Psoas muscle (tissue), 8 donors: ENCODE measurements around the gene ERC2. TPM values are rescaled to one million over a fixed set of nuclear protein-coding genes. Genes with fewer than 3 reads are reported as not detected.

Experiments
- ATAC-seq, 4 donors: fragments of 200-7000 bp; cut with Tn5 transposase; one replicate each; pipeline ENCODE4 v1.9.1; 2020; ENCODE audit warnings: moderate library complexity in 3 of 4, mild to moderate bottlenecking in 2 of 4
- DNase-seq, 2 donors: peaks; one replicate each; pipeline ENCODE4 v3.0.0-alpha.2; 2020
- H3K27ac ChIP-seq: fragments of 200-600 bp; one replicate; pipeline ENCODE4 v1.8.0; 2022
- H3K27me3 ChIP-seq, 3 donors: fragments of 200-600 bp in 1 of 3; one replicate each; pipeline versions ENCODE4 v1.6.1 to v1.8.0; 2013 to 2022; ENCODE audit warnings: low read length in 2 of 3, mild to moderate bottlenecking in 2 of 3, moderate library complexity in 1 of 3; ENCODE audit not compliant: insufficient read depth in 3 of 3
- H3K36me3 ChIP-seq, 2 donors: fragments of 200-600 bp in 1 of 2; one replicate each; pipeline versions ENCODE4 v1.6.1 to v1.8.0; 2013 to 2022; ENCODE audit warnings: low read depth in 1 of 2, mild to moderate bottlenecking in 1 of 2, moderate library complexity in 1 of 2; ENCODE audit not compliant: insufficient read depth in 1 of 2
- H3K4me1 ChIP-seq: fragments of 200-600 bp; one replicate; pipeline ENCODE4 v1.8.0; 2022
- H3K4me3 ChIP-seq: fragments of 200-600 bp; one replicate; pipeline ENCODE4 v1.8.0; 2022; ENCODE audit warnings: mild to moderate bottlenecking
- H3K9me3 ChIP-seq: fragments of 200-600 bp; one replicate; pipeline ENCODE4 v1.8.0; 2022
- WGBS, 3 donors: extraction: QIAGEN DNeasy Blood & Tissue Kit; methylation state at CpG; one replicate each; pipeline versions ENCODE4 v1.1.6 to v1.1.7; 2013; 5-methylcytosine and 5-hydroxymethylcytosine counted together
- intact Hi-C, 2 donors: fragments of 100-400 bp; cut with DNase I; formaldehyde crosslinking; loops; one replicate each; pipeline versions ENCODE4 v1.11.0 to v1.14.2; 2022
- polyA plus RNA-seq, 3 donors: library from polyadenylated mRNA; stranded (reverse); fragments of 200-250 nt; gene quantifications; one replicate each; pipeline ENCODE4 v1.2.3, GENCODE V29; 2013
- total RNA-seq, 4 donors: library from RNA; stranded (reverse); fragmentation: NEBNext Ultra II Directional in 2 of 4; extraction: Animal tissue kit (Norgen Biotek cat#: 25700) in 2 of 4; gene quantifications; one replicate each; pipeline versions ENCODE4 v1.2.1 to v1.2.4, GENCODE V29; 2021 to 2023
- TF ChIP-seq, protein P1 (sequence below): fragments of 200-600 bp; IDR thresholded peaks from one replicate; pipeline ENCODE4 v1.8.0; 2022; ENCODE audit warnings: antibody characterized with exemption
- donor health status: healthy with polysubstance abuse.
- donor health status: DM: no; HTN: no; CAD: no; lungs with moderate emphysema.
- donor health status: Bipolar disorder and iron deficiency.
- donor health status: healthy.
- donor health status: DM: yes; HTN: yes; CAD: no.
- donor health status: DM: no; HTN: no; CAD: no.
- donor health status: DM: no; HTN: no; CAD: no.
- donor health status: DM: yes; HTN: yes; CAD: no.

ERC2 gene
- total and polyA plus RNA-seq, 7 donors: 0.04 to 0.15 TPM; not detected in 5

GRCh38 chr3:55572816-55573215 lies 895.5 kb downstream of the ERC2 start:
- H3K27me3 ChIP-seq: no peaks in the 10 kb centered on the region
- H3K27ac ChIP-seq: no peak overlapping the region
- no peak overlapping the region for H3K4me3 ChIP-seq
- ATAC-seq (no peak), DNase-seq (no peak)
- 92 to 98% (median 95%) methylated on average over 2 of the region's 2 CpGs for WGBS, 3 donors
- TF ChIP-seq, protein P1, sequence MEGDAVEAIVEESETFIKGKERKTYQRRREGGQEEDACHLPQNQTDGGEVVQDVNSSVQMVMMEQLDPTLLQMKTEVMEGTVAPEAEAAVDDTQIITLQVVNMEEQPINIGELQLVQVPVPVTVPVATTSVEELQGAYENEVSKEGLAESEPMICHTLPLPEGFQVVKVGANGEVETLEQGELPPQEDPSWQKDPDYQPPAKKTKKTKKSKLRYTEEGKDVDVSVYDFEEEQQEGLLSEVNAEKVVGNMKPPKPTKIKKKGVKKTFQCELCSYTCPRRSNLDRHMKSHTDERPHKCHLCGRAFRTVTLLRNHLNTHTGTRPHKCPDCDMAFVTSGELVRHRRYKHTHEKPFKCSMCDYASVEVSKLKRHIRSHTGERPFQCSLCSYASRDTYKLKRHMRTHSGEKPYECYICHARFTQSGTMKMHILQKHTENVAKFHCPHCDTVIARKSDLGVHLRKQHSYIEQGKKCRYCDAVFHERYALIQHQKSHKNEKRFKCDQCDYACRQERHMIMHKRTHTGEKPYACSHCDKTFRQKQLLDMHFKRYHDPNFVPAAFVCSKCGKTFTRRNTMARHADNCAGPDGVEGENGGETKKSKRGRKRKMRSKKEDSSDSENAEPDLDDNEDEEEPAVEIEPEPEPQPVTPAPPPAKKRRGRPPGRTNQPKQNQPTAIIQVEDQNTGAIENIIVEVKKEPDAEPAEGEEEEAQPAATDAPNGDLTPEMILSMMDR: no peak
- intact Hi-C loops: no loop called here
- H3K4me1 ChIP-seq: no peaks in the 10 kb centered on the region
- H3K36me3 ChIP-seq: no peaks in the 10 kb centered on the region
- no peaks in the 10 kb centered on the region for H3K9me3 ChIP-seq

DNA sequence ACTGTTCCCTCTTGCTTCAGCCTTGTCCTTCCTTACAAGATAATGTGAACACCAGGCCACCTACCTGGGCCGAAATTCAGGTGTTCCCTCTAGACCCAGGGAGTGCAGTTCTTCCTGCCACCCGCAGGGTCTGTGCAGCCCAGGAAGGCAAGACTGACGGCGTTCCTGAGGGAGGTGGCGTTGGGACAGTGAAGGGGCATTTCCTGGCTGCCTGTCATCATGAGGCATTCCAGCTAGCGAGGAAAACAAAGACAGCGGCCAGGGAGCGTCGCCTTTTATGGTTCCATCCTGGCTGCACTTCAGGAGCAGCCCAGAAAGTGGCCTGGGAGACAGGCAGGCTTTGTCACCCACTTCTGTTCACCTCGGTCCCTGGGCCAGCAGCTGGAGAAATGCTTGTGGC lies 896.4 kb downstream of the ERC2 start:
- Histone ChIP-seq H3K27ac (no peak overlapping the region), H3K4me1 (no peaks in the 10 kb centered on the region), H3K36me3 (no peaks in the 10 kb centered on the region), H3K4me3 (no peak overlapping the region), H3K27me3 (no peaks in the 10 kb centered on the region), H3K9me3 (no peaks in the 10 kb centered on the region)
- 13 to 22% (median 14%) methylated on average over 10 of the region's 10 CpGs for WGBS, 3 donors
- ATAC-seq (peak; percentile 76 to 92 (median 80)), DNase-seq (peak; percentile 22 to 54)
- intact Hi-C loops: no loop called here
- TF ChIP-seq, protein P1: peak; percentile 34

GRCh38 chr3:55571216-55571813 lies 897.0 kb downstream of the ERC2 start:
- H3K9me3 ChIP-seq: no peaks in the 10 kb centered on the region
- intact Hi-C loops: no loop called here
- DNase-seq: no peak
- ATAC-seq: no peak
- H3K36me3 ChIP-seq: no peaks in the 10 kb centered on the region
- no peaks in the 10 kb centered on the region for H3K27me3 ChIP-seq
- WGBS, 3 donors: 61 to 74% (median 67%) methylated on average over 3 of the region's 3 CpGs
- H3K4me3 ChIP-seq: no peak overlapping the region
- no peak overlapping the region for H3K27ac ChIP-seq
- no peaks in the 10 kb centered on the region for H3K4me1 ChIP-seq
- TF ChIP-seq, protein P1: no peak

- Histone ChIP-seq H3K4me3 (no peak overlapping the region), H3K36me3 (no peaks in the 10 kb centered on the region), H3K27me3 (no peaks in the 10 kb centered on the region), H3K9me3 (no peaks in the 10 kb centered on the region), H3K4me1 (no peaks in the 10 kb centered on the region), H3K27ac (no peak overlapping the region)
- ATAC-seq (no peak), DNase-seq (no peak)
- TF ChIP-seq, protein P1: no peak
- 66 to 86% (median 78%) methylated on average over 9 of the region's 9 CpGs for WGBS, 3 donors
- intact Hi-C loops: no loop called here
These were observed 898.0 kb downstream of the ERC2 start for GRCh38 chr3:55570271-55570711.
